Dermis microvascular lymphatic vessel endothelial cell (primary cell): Measurements from ENCODE around the gene CLIC4. TPM values are rescaled to one million over a fixed set of nuclear protein-coding genes. Genes with fewer than 3 reads are reported as not detected.
A peak's percentile ranks its signal among the peaks of the same experiment; 100 is the strongest.
"Not testable (repeated sequence)": the region's sequence is repeated elsewhere in the genome, so short reads cannot be mapped to it uniquely, and the experiment has no call there.

Source experiments
- DNase-seq, 2 donors: peaks; one replicate each; pipeline versions ENCODE4 v3.0.0 to v3.0.0-alpha.2; 2010; ENCODE audit warnings: low read depth in 2 of 2
- total RNA-seq: library from RNA; depleted of rRNA; stranded (reverse); fragments of >200 nt; gene quantifications from 2 replicates; pipeline ENCODE4 v1.2.1, GENCODE V29; 2014

CLIC4 gene
- total RNA-seq, 1 donor from 2014 or later, result 173 TPM

DNA sequence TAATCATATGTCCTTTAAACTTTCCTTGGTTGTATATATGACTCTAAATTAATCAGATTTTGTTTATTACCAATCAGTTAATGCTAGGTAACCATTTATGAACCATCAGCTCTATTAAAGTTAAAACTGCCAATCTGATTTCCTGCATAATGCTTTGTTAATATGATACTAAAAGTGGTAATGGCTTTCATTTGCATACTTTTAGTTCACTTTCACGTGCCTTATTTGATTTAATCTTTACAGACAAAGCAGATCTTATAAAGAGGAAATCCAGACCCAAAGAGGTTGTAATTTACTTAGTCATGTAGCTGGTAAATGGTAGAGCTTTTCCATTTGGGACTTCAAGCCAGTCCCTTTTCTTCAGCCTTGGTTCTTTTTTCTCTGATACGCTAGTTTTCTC is 61.3 kb downstream of the CLIC4 start:
- no peak for DNase-seq

DNA sequence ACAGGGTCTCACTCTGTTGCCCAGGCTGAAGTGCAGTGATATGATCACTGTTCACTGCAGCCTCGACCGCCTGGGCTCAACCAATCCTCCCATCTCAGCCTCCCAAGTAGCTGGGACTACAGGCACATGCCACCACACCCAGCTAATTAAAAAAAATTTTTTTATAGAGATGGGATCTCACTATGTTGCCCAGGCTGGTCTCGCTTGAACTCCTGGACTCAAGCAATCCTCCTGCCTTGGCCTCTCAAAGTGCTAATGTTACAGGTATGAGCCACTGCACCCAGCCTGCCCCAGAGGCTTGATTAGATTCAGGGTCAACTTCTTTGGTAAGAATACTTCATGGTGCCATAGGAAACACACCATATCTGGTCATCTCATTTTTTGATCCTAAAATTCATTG is 66.2 kb downstream of the CLIC4 start:
- not testable (repeated sequence) for DNase-seq

DNA sequence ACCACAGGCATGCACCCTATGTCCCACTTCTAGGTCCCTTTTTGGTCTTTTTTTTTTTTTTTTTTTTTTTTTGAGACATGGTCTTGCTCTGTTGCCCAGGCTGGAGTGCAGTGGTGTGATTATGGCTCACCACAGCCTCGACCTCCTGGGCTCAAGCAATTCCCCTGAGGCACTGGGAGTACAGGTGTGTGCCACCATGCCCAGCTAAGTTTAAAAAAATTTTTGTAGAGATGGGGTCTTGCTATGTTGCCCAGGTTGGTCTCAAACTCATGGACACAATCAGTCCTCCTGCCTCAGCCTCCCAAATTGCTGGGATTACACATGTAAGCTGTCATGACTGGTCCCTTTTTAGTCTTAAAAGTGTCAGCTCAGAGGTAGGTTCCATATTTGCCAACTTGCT is 75.0 kb downstream of the CLIC4 start:
- not testable (repeated sequence) for DNase-seq

- no peak for DNase-seq
Observed at GRCh38 chr1:24822887-24823286, 77.6 kb downstream of the CLIC4 start.

GRCh38 chr1:24823486-24823885 is 78.2 kb downstream of the CLIC4 start:
- not testable (repeated sequence) for DNase-seq

DNA sequence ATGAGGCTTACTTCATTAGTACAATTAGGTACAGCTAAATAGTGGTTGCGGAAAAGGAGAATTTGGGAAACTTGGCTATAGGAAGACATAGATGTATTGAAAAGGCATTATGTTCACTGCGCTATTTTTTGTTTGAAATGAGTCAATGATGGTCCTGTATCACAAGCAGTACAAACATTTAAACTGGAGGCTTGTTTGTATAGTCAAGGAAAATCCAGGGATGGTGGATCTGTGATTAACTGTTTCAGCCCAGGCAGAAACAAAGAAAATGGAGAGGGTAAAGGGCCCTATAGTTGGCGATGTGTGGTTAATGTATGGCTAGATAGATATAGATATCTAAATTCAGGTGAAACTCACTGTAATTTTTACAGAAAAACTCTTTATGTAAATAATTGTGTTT is 79.9 kb downstream of the CLIC4 start:
- DNase-seq, result no peak

GRCh38 chr1:24826510-24826909 is 81.3 kb downstream of the CLIC4 start:
- DNase-seq, result no peak

GRCh38 chr1:24827379-24828135 is 82.3 kb downstream of the CLIC4 start:
- DNase-seq, result no peak

GRCh38 chr1:24828183-24828886 is 83.1 kb downstream of the CLIC4 start:
- DNase-seq, result peak in 1 of 2 donors; percentile 37

DNA sequence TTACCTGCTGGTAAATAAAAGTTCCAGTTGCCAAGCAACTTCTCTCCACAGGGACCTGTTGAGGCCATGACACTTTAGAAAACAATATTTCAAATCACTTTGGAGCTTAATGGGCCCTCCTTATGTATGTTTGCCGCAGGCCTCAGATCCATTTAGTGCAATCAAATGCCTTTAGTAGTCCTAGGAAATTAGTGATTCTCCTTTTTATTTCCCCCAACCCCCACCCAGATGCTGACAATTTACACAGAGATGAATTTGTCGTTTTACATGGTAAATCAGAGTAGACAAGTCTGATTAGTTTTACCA is 83.6 kb downstream of the CLIC4 start:
- no peak for DNase-seq

DNA sequence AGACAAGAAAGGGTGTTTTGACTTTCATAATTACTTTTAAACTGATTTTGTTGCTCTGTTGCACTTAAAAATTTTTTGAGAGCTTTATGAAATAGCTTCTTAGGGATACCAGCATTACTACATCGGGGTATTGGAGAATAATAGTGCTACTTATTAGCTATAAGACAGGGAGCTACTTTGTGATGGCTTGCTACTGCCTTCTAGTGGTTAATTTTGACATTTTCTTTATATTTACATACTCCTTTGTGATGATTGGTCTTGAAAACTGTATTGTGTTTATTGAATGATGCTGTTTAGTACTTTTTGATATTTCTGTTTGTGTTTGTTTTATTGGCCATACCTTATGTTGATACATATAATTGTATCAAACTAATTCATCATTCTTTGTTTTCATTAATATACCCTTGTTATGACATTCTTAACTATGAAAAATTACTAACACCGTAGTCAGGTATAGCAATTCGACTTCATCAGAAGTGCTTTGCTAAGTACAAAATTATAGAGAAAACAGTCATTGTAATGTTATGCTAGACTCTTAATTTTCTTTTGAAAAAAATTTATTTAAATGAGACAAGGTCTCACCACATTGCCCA is 85.5 kb downstream of the CLIC4 start:
- peak; percentile 71 to 83 for DNase-seq

GRCh38 chr1:24841593-24841992 is 96.3 kb downstream of the CLIC4 start:
- no peak for DNase-seq

- no peak for DNase-seq
Observed at GRCh38 chr1:24846671-24847070, 101.4 kb downstream of the CLIC4 start.

DNA sequence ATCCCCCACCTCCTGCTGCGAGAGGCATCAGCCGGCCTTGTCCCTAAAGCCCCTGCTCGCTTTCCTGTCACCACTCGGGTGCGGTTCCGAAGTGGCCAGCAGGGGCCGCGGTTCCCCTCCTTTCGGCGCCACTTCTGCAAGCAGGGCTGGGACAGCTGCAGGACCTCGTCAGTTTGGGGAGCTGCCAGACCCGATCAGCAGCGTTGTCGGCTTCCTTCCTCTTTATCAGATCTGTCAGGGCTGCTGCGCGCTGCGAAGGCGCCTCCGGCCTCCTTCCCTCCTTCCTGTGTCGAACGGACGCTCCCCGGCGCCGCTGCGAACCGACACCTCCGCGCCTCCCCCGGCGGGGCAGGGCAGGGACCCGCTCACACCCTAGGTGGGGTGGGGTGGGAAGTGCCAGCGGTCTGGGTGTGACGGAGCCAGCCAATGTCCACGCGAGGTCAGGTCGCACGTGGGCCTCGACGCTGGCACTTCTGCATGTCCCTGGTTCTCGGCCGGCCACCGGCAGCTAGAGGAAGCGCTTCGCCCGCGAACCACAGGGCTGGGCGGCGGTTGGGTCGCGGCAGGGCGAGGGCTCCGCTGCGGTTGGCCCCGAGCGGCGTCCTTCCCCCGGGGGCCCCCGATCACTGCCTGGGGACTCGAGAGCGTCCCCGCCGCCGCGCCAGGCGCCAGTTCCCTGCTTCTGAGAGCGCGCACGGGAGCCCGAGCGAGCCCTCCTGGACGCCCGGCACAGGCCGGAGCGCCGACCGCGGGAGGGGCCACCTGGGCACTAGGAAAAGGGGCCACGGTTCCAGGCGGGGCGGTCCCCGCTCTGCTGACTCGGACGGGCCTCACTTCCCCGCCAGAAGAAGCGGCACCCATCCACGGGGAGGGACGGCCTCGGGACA is 103.0 kb downstream of the CLIC4 start:
- peak; percentile 62 to 88 for DNase-seq

DNA sequence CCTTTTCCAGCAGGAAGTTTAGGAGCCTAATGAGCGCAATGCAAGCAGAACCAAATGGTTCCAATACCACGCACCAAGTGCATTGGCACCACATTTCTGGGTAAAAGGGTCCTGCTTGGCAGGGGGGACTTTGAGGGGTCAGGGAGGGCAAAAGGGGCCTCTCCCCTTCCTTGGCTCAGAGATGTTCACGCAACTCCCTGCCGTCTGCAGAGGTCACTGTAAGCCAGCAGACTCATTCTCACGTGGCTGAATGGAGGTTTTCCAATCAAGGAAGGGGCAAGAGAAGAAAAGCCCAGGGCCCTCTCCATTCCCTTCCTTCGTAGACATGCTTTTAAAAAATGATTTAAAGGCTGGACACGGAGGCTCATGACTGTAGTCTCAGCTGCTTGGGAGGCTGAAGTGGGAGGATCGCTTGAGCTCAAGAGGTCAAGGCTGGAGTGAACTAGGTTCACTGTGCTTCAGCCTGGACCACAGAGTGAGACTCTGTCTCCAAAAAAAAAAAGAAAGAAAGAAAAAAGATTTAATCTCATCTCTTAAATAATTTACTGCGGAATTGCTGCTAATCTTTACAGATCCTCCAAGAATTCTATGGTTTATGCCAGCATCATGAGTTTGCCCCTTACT is 104.5 kb downstream of the CLIC4 start:
- DNase-seq, result peak in 1 of 2 donors; percentile 16

DNA sequence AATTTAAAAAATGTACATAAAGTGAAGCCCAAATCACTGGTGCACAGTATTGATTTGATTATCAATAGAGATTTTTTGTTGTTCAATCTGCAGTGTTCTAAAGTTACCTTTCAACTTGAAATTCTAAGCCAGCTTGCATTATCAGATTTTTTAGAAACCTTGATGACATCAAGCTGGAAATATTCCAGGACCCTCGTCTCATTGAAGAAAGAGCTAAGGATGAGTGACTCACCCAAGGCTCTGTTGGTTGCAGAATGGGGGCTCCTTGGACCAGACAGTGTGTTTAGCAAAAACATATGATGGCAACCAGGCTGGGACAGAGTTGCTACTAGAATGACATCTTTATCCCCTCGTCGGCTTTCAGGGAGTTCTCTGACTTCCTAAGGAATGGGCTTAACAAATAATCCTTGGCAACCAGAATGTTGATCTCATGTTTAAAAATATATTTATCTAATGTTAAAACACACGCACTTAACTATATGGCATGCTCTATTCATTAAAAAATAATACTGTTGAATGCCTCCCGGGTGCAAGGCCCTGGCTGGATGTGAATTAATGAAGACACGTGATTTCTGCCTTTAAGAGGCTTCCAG is 105.2 kb downstream of the CLIC4 start:
- no peak for DNase-seq

DNA sequence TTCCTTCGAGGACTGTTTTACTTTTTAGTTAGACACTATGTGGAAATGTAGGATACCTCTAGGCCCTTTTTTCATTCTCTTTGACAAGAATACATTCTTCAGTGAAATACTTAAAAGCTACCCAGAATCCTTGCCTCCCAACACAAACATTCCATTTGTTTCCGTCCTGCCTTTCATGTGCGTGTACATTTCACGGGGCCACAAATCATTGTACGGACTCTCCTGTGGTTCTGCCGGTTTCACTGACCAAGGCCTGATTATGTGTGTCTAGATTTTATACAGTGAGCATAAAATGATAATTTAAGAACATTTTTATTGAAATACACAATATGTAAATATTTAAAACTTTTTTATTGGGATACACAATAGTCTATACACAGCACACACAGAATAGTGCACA is 108.4 kb downstream of the CLIC4 start:
- DNase-seq, result no peak

- no peak for DNase-seq
Observed at GRCh38 chr1:24855474-24855873, 110.2 kb downstream of the CLIC4 start.

DNA sequence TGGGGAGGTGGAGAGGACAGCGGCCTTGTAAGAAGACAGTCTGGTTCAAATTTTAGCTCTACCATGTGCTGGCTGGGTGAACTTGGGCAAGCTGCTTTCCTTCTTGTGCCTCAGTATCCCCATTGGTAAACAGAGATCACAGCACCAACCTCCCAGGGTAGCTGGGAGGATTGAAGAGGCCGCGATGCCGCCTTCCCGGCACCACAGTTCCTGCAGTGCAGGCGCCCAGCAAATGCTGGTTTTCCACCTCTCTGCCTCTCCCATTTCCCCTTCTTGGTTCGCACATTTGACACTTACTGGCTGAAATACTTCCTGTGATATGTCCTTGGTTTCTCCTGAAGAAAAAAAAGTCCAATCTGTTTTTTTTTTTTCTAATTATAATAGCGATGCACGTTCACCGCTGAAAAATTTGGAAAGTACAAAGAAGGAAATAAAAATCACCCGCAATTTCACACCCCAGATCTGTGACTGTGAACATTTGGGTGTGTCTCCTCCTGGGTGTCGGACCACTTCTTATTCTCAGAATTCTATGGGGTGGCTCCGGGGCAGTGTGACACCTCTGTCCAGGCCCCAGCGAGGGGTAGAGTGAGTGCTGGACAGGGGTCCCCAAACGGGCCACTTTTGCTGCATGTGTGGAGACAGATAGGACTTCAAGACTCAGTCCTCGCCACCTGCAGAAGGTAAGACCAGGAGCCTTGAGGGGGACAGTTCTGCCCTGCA is 111.7 kb downstream of the CLIC4 start:
- no peak for DNase-seq

DNA sequence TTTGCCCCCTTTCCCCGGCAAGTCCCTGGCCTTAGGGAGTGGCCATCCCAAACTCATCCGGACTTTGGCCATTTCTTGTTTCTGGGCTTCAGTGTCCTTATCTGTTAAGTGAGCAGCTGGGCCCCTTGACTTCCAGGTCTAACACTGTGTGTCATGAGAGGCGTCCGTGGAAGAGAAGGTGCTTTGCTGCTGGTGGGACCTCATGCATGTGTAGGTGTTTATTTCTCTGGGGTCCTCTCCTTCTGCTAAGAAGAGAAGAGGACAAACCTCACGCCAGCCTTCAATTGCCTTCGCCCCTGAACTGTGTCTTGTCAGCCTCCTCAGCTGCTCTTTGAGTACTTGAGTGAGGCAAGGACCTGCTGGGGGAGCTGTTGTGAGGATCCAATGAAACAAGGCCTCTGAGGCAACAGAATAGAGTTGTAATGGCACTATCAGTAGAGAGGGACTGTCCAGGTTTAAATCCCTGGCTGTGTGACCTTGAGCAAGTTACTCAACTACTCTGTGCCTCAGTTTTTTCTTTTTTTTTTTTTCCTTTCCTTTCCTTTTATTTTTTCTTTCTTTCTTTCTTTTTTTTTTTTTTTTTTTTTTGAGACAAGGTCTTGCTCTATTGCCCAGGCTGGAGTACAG is 112.4 kb downstream of the CLIC4 start:
- no peak for DNase-seq
